Ectodermal cell (in vitro differentiated cells): ENCODE data around the gene SNX12.

Source experiments
- H3K27ac ChIP-seq: 2 replicates; pipeline ENCODE4 v1.7.0; 2013; ENCODE audit warnings: mild to moderate bottlenecking, low read depth, low read length; ENCODE audit not compliant: insufficient read depth, poor library complexity, severe bottlenecking
- H3K27me3 ChIP-seq: 2 replicates; pipeline ENCODE4 v1.7.0; 2013; ENCODE audit warnings: mild to moderate bottlenecking, low read length; ENCODE audit not compliant: insufficient read depth, control insufficient read depth, poor library complexity, severe bottlenecking
- H3K36me3 ChIP-seq: one replicate; pipeline ENCODE4 v1.7.0; 2013; ENCODE audit warnings: low read length; ENCODE audit not compliant: control insufficient read depth, insufficient read depth
- H3K4me1 ChIP-seq: one replicate; pipeline ENCODE4 v1.7.0; 2013; ENCODE audit warnings: low read length; ENCODE audit not compliant: control insufficient read depth, insufficient read depth
- H3K4me3 ChIP-seq: 2 replicates; pipeline ENCODE4 v1.7.0; 2013; ENCODE audit warnings: low read depth, low read length, control low read depth; ENCODE audit not compliant: insufficient read depth
- H3K9me3 ChIP-seq: 2 replicates; pipeline ENCODE4 v1.7.0; 2013; ENCODE audit warnings: mild to moderate bottlenecking, low read length, moderate library complexity; ENCODE audit not compliant: control insufficient read depth
- WGBS, 2 experiments: methylation state at CpG; one replicate each; pipeline ENCODE4 v1.1.7; 2013; ENCODE audit warnings: missing lambda C conversion rate in 2 of 2; 5-methylcytosine and 5-hydroxymethylcytosine counted together

Gene SNX12

GRCh38 chrX:71095033-71095432, 26.9 kb upstream of the SNX12 start:
- Histone ChIP-seq H3K36me3 (no peaks in the 10 kb centered on the region), H3K27ac (no peak overlapping the region), H3K9me3 (no peaks in the 10 kb centered on the region), H3K27me3 (peaks cover 38% of the 10 kb centered on the region), H3K4me1 (peaks cover 7% of the 10 kb centered on the region), H3K4me3 (peak overlapping the region; percentile 46)
- 46% methylated on average over 4 of the region's 6 CpGs for whole genome bisulfite sequencing, 2 experiments

GRCh38 chrX:71091263-71091662, 23.1 kb upstream of the SNX12 start:
- no peaks in the 10 kb centered on the region for H3K36me3 ChIP-seq
- H3K27ac ChIP-seq: no peak overlapping the region
- no peaks in the 10 kb centered on the region for H3K9me3 ChIP-seq
- no peak overlapping the region for H3K4me3 ChIP-seq
- WGBS, 2 experiments: 92 to 97% methylated on average over 3 to 5 of the region's 5 CpGs
- H3K4me1 ChIP-seq: no peaks in the 10 kb centered on the region
- H3K27me3 ChIP-seq: peaks cover 1% of the 10 kb centered on the region

GRCh38 chrX:71085900-71086299, 17.8 kb upstream of the SNX12 start:
- no peak overlapping the region for H3K27ac ChIP-seq
- H3K4me1 ChIP-seq: no peaks in the 10 kb centered on the region
- H3K27me3 ChIP-seq: no peaks in the 10 kb centered on the region
- WGBS, 2 experiments: 85 to 94% methylated on average over 3 of the region's 4 CpGs
- no peaks in the 10 kb centered on the region for H3K9me3 ChIP-seq
- no peak overlapping the region for H3K4me3 ChIP-seq
- no peaks in the 10 kb centered on the region for H3K36me3 ChIP-seq

GRCh38 chrX:71082822-71083221, 14.7 kb upstream of the SNX12 start:
- 92 to 96% methylated on average over 4 of the region's 4 CpGs for WGBS, 2 experiments
- no peaks in the 10 kb centered on the region for H3K9me3 ChIP-seq
- H3K4me1 ChIP-seq: no peaks in the 10 kb centered on the region
- no peak overlapping the region for H3K27ac ChIP-seq
- no peaks in the 10 kb centered on the region for H3K27me3 ChIP-seq
- H3K4me3 ChIP-seq: no peak overlapping the region
- no peaks in the 10 kb centered on the region for H3K36me3 ChIP-seq

GRCh38 chrX:71082124-71082647, 14.1 kb upstream of the SNX12 start:
- Histone ChIP-seq H3K4me3 (no peak overlapping the region), H3K36me3 (no peaks in the 10 kb centered on the region), H3K27me3 (no peaks in the 10 kb centered on the region), H3K4me1 (no peaks in the 10 kb centered on the region), H3K9me3 (no peaks in the 10 kb centered on the region), H3K27ac (no peak overlapping the region)
- 92 to 95% methylated on average over 4 to 5 of the region's 5 CpGs for WGBS, 2 experiments

- Histone ChIP-seq H3K27ac (no peak overlapping the region), H3K4me3 (no peak overlapping the region), H3K36me3 (no peaks in the 10 kb centered on the region), H3K9me3 (no peaks in the 10 kb centered on the region), H3K4me1 (no peaks in the 10 kb centered on the region), H3K27me3 (no peaks in the 10 kb centered on the region)
- 83 to 96% methylated on average over 3 of the region's 3 CpGs for WGBS, 2 experiments
These were observed 13.4 kb upstream of the SNX12 start for GRCh38 chrX:71081330-71082123.

- no peak overlapping the region for H3K4me3 ChIP-seq
- WGBS, 2 experiments: 93 to 97% methylated on average over 4 of the region's 5 CpGs
- H3K27ac ChIP-seq: no peak overlapping the region
- no peaks in the 10 kb centered on the region for H3K9me3 ChIP-seq
- H3K36me3 ChIP-seq: no peaks in the 10 kb centered on the region
- H3K27me3 ChIP-seq: no peaks in the 10 kb centered on the region
- no peaks in the 10 kb centered on the region for H3K4me1 ChIP-seq
These were observed 2.4 kb upstream of the SNX12 start for GRCh38 chrX:71070531-71070930.

GRCh38 chrX:71067712-71068043, 456 bp downstream of the SNX12 start:
- H3K4me3 ChIP-seq: peak overlapping the region; percentile 56
- no peaks in the 10 kb centered on the region for H3K4me1 ChIP-seq
- no peaks in the 10 kb centered on the region for H3K9me3 ChIP-seq
- peaks cover 2% of the 10 kb centered on the region for H3K36me3 ChIP-seq
- peak overlapping the region; percentile 74 for H3K27ac ChIP-seq
- H3K27me3 ChIP-seq: no peaks in the 10 kb centered on the region
- WGBS, 2 experiments: 0 to 1% methylated on average over 10 of the region's 10 CpGs

GRCh38 chrX:71067089-71067488, 1.0 kb downstream of the SNX12 start:
- H3K4me3 ChIP-seq: peak overlapping the region; percentile 56
- no peaks in the 10 kb centered on the region for H3K27me3 ChIP-seq
- peaks cover 4% of the 10 kb centered on the region for H3K36me3 ChIP-seq
- no peak overlapping the region for H3K27ac ChIP-seq
- WGBS, 2 experiments: 33 to 46% methylated on average over 2 of the region's 2 CpGs
- no peaks in the 10 kb centered on the region for H3K9me3 ChIP-seq
- H3K4me1 ChIP-seq: no peaks in the 10 kb centered on the region

GRCh38 chrX:71060127-71060526, 8.0 kb downstream of the SNX12 start:
- Histone ChIP-seq H3K27me3 (no peaks in the 10 kb centered on the region), H3K4me1 (no peaks in the 10 kb centered on the region), H3K4me3 (no peak overlapping the region), H3K36me3 (peaks cover 4% of the 10 kb centered on the region), H3K9me3 (no peaks in the 10 kb centered on the region), H3K27ac (no peak overlapping the region)
